ENCODE data around the gene HSPA6.
"Not testable (repeated sequence)": the region's sequence is repeated elsewhere in the genome, so short reads cannot be mapped to it uniquely, and the experiment has no call there.

HSPA6 gene

DNA sequence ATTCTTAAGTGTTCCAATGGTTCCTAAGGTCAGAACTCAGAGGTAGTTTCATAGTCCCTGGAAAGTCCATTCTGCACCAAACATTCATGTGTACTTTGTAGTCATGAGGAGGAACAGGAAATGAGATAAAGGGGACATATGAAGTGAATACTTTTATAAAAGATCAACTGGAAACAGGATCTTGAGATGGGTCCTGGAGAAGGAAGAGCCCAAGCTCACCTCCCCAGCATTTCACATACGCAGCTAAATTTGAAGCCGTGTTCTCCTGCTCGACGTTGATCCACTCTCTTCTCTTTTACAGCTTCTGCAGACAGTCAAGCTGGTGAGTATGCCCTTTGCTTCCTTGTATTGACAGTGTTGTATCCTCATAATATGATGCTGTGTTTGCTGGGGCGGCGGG, 18.7 kb upstream of the HSPA6 start:
- no peak for DNase-seq

DNA sequence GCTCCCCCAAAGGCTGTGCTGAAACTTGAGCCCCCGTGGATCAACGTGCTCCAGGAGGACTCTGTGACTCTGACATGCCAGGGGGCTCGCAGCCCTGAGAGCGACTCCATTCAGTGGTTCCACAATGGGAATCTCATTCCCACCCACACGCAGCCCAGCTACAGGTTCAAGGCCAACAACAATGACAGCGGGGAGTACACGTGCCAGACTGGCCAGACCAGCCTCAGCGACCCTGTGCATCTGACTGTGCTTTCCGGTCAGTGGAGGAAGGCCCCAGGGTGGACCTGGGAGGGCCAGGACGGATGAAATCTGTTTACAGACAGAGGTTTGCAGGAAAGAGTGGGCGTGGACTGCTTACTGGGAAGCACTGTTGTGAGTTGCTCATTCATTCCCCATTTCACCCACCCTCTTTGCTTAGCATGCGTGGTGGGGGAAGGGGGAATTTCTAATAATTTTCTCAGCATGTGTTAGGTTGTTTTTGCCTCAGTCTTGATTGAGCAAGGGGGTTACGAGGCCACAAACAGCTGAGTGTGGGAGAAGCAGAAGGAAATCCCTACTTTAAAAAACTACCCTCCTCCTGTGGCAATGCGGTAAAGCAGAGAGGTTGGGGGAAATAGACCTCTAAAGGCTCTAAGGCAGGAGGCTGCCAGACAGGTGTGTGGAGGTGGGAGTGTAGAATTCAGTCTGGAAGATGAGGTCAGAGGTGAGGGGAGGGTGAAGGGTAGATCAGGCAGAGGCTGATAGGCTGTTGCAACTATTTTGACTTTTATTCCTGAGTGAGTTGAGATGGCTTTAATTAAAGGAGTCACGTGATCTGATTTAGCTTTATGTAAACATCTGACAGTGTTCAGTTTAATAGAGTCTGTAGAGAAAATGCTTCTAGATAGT, 17.8 kb upstream of the HSPA6 start:
- no peak for DNase-seq

- no peak for DNase-seq
These were observed 13.9 kb upstream of the HSPA6 start for GRCh38 chr1:161510477-161510876.

- peak; percentile 68 for DNase-seq
These were observed 13.2 kb upstream of the HSPA6 start for GRCh38 chr1:161511018-161511755.

DNA sequence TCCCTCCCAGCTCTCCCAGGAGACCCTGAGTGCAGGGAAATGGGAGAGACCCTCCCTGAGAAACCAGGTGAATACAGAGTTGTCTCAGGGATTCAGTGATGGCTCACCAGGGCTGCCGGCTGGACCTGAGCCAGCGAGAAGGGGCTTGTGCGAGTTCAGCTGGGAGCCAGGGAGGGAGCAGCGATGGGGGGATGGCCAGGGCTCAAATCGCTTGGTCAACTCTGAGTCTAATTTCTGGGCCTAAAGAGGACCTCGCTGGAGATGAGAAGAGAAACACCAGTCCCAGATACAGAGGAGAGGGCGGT, 12.6 kb upstream of the HSPA6 start:
- DNase-seq: no peak

DNA sequence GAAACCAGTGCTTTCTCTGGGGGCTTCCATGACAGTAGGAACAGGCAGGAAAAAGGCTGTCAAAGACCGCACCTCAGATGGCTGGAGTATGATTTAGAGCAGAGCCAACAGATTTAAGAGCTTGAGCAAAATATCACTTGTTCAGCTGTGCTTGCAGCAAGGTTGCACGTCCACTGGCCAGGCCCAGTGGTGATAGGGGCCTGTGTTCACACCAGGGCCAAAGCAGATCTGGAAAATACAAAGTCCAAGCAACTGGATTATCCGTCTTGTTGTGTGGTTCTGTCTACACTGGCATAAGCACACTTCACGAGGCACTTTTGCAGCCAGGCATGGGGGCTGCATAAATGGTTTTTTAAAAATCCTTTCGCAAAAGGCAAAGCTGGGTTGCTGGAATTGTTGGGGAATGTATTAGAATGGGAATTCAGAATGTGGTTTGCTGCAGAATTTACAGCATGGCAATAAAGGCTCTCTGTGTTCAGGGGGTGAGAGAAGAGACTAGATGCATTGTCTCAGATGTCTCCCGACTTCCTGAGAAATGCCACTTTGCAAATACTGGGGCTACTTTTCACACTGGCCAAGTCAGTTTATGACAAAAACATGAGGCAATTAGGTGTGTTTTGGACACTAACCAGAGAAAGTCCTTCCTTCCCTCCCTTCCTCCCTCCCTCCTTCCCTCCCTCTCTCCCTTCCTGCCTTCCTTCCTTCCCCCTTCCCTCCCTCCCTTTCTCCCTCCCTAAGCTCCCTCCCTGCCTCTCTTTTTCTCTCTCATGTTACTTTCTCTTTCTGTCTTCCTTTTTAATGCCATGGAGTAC, 11.5 kb upstream of the HSPA6 start:
- not testable (repeated sequence) for DNase-seq

GRCh38 chr1:161513448-161513780, 10.9 kb upstream of the HSPA6 start:
- DNase-seq: not testable (repeated sequence)

- DNase-seq: not testable (repeated sequence)
These were observed 10.4 kb upstream of the HSPA6 start for GRCh38 chr1:161513953-161514352.

DNA sequence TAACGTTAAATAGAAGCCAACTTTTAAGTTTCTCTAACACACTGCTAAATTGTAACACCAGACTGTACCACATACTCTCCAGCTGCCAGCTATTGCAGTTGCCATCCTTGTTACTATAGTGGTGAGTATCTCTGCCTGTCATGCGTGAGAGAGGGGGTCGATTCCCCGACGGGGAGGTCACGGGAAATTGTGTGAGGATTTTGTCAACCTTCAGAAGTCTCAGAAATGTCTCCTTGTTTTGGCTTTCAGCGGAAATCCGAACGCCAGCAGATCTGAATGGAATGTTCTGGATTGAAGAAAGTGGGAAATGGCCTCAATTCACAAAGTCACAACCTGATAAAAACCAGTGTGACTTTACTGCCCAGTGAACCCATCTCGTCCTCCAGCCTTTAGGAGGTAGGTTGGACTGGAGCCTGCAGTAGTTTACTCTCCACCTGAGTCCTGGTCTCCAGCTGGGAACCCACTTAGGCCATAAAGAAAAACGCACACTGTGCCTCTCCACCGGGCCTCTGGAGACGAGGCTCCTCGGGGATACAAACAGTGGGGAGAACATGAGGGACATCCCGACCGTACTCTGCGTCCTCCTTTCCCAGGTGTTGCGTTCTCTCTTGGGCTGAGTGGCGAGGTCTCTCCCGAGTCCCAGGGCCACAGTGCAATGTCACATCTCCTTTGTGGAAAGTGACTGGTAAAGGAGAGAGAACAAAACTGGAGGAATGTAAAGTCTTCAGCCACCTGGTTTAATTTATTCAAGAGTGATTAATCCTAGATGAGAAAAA, 1.1 kb upstream of the HSPA6 start:
- not testable (repeated sequence) for DNase-seq

GRCh38 chr1:161524742-161525291, 477 bp downstream of the HSPA6 start:
- not testable (repeated sequence) for DNase-seq

GRCh38 chr1:161525321-161525720, 981 bp downstream of the HSPA6 start:
- not testable (repeated sequence) for DNase-seq

GRCh38 chr1:161525918-161526317, 1.6 kb downstream of the HSPA6 start:
- DNase-seq: not testable (repeated sequence)

DNA sequence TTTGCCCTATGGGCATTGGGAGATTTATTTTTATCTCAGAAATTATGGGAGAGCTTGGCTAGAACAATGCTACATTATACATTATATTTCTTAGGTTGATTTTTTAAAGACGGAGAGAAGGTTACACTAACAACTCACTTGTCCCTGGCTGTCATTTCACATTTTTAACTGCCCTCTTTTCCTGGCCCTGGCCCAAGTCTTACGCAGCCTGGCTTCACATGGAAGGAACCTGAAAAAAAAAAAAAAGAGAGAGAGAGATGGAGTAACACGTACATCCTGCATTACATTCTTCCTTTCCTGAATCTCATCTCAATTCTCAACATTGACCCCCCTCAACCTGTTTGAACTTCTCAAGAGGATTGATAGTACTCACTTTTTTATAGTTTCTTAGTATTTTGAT, 4.2 kb downstream of the HSPA6 start:
- DNase-seq: not testable (repeated sequence)

DNA sequence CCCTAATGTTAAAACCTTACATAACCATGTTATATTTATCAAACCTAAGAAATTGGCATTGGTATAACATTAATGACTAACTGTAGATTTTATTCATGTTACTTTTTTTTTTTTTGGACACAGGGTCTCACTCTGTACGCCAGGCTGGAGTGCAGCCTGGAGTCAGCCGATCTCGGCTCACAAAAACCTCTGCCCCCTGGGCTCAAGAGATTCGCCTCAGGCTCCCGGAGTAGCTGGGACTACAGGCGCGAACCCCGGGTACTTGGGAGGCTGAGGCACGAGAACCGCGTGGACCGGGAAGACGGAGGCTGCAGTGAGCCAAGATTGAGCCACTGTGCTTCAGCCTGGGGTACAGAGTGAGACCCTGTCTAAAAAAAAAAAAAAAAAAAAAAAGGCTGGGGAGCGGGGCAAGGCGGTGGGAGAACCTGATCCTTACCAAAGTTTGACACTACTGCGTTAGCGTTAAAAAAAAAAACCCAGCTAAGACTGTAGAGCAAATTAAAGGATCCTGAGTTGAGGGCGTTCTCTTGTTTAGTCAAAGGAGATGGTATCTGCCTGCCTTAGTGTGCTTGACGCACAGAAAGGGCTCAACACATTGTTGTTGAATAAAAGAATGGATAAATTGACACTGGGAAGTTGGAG, 5.2 kb downstream of the HSPA6 start:
- not testable (repeated sequence) for DNase-seq

- peak; percentile 32 for DNase-seq
These were observed 5.8 kb downstream of the HSPA6 start for GRCh38 chr1:161530158-161530557.

- DNase-seq: peak; percentile 70
These were observed 6.6 kb downstream of the HSPA6 start for GRCh38 chr1:161530671-161531641.

DNA sequence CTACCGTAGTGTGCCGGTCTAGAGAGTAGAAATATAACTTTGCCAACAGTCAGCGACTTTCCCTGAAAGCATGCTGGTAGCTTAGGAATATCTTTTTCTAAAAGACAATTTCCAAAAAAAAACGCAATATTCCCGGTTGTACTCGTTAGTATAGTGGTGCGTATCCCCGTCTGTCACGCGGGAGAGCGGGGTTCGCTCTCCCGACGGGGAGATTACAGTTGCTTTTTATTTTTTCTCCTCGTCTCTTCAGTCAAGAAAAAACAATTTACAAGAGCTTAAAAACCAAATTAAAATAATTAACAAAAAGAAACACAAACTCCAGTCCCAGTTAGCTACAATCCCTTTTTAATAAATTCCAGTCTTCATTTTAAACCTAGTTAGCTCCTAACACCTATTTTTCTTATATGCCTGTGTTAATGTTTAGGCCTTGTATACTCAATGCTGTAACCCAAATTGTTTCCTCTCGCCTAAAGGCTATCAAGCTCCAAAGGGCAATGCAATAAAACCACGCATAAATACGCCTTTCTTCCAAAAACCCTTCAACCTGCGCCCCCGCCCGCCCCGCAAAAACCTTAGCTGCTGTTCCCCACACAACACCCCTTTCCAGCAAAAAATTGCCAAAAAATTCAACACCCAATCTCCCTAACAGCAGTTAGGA, 7.8 kb downstream of the HSPA6 start:
- no peak for DNase-seq

- DNase-seq: not testable (repeated sequence)
These were observed 8.6 kb downstream of the HSPA6 start for GRCh38 chr1:161532644-161533567.
